ENCODE measurements around the gene NOTCH3.

Gene NOTCH3

DNA sequence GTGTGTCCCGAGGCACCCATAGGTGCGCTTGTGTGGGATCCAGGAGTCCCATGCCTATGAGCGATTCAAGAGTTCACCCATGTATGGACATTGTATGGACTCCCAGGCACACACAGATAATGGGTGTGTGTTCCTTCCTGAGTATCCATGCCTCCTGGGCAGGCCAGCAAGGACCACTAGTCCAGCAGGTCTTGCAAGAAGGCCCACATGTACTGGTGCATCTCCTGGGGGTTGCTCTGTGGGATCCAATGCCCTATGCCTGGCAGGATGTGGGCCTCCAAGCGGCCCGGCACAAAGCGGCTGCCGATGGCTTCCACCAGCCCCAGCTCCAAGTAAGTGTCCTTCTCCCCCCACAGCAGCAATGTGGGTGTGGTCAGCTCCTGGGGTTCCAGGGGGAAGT is 26.5 kb upstream of the NOTCH3 start:
- no peaks in the 10 kb centered on the region for H3K79me2 ChIP-seq (ENCODE audit: low read length)
- no peaks in the 10 kb centered on the region for H3K9me3 ChIP-seq (replicated peaks; ENCODE audit: insufficient read depth, low read length)
- no peak for DNase-seq
- H3K4me1 ChIP-seq (ENCODE audit: low read length): peaks cover 5% of the 10 kb centered on the region; the same call in 1 of the 2 replicates
- H3K9ac ChIP-seq (ENCODE audit: low read length): no peak overlapping the region
- H3K4me3 ChIP-seq (ENCODE audit: low read length): no peak overlapping the region
- no peaks in the 10 kb centered on the region for H3F3A ChIP-seq (ENCODE audit: insufficient read depth, low read length)
- no peak for TF ChIP-seq EZH2phosphoT487 (IDR thresholded peaks at IDR 0.05; ENCODE audit: low read length)
- no peak for TF ChIP-seq EZH2 (optimal IDR thresholded peaks at IDR 0.05; ENCODE audit: low read depth, low read length)
- TF ChIP-seq, protein P1, sequence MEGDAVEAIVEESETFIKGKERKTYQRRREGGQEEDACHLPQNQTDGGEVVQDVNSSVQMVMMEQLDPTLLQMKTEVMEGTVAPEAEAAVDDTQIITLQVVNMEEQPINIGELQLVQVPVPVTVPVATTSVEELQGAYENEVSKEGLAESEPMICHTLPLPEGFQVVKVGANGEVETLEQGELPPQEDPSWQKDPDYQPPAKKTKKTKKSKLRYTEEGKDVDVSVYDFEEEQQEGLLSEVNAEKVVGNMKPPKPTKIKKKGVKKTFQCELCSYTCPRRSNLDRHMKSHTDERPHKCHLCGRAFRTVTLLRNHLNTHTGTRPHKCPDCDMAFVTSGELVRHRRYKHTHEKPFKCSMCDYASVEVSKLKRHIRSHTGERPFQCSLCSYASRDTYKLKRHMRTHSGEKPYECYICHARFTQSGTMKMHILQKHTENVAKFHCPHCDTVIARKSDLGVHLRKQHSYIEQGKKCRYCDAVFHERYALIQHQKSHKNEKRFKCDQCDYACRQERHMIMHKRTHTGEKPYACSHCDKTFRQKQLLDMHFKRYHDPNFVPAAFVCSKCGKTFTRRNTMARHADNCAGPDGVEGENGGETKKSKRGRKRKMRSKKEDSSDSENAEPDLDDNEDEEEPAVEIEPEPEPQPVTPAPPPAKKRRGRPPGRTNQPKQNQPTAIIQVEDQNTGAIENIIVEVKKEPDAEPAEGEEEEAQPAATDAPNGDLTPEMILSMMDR (IDR thresholded peaks at IDR 0.05; ENCODE audit: low read length): no peak
- no peaks in the 10 kb centered on the region for H4K20me1 ChIP-seq (ENCODE audit: insufficient read depth, low read length)
- H3K9me2 ChIP-seq (replicated peaks; ENCODE audit: insufficient read depth, low read length): no peaks in the 10 kb centered on the region
- no peaks in the 10 kb centered on the region for H3K36me3 ChIP-seq (replicated peaks; ENCODE audit: insufficient read depth, low read length)
- H3K27ac ChIP-seq (ENCODE audit: low read length): no peak overlapping the region
- no peak overlapping the region for H2AFZ ChIP-seq (ENCODE audit: low read length)
- H3K4me2 ChIP-seq (ENCODE audit: low read depth, low read length): no peak overlapping the region
- peaks cover 11% of the 10 kb centered on the region for H3K27me3 ChIP-seq (replicated peaks; ENCODE audit: insufficient read depth, low read length)

- H3K27ac ChIP-seq (ENCODE audit: low read length): no peak overlapping the region
- no peaks in the 10 kb centered on the region for H3F3A ChIP-seq (ENCODE audit: insufficient read depth, low read length)
- H3K4me1 ChIP-seq (ENCODE audit: low read length): peaks cover 5% of the 10 kb centered on the region; the same call in 1 of the 2 replicates
- peaks cover 21% of the 10 kb centered on the region for H3K27me3 ChIP-seq (replicated peaks; ENCODE audit: insufficient read depth, low read length)
- DNase-seq: no peak
- TF ChIP-seq, protein P1 (IDR thresholded peaks at IDR 0.05; ENCODE audit: low read length): no peak
- no peak for TF ChIP-seq EZH2phosphoT487 (IDR thresholded peaks at IDR 0.05; ENCODE audit: low read length)
- no peak for TF ChIP-seq EZH2 (optimal IDR thresholded peaks at IDR 0.05; ENCODE audit: low read depth, low read length)
- no peak overlapping the region for H2AFZ ChIP-seq (ENCODE audit: low read length)
- H3K79me2 ChIP-seq (ENCODE audit: low read length): no peaks in the 10 kb centered on the region
- no peak overlapping the region for H3K9ac ChIP-seq (ENCODE audit: low read length)
- H3K9me2 ChIP-seq (replicated peaks; ENCODE audit: insufficient read depth, low read length): no peaks in the 10 kb centered on the region
- no peak overlapping the region for H3K4me3 ChIP-seq (ENCODE audit: low read length)
- no peak overlapping the region for H3K4me2 ChIP-seq (ENCODE audit: low read depth, low read length)
- H3K9me3 ChIP-seq (replicated peaks; ENCODE audit: insufficient read depth, low read length): no peaks in the 10 kb centered on the region
- H4K20me1 ChIP-seq (ENCODE audit: insufficient read depth, low read length): no peaks in the 10 kb centered on the region
- H3K36me3 ChIP-seq (replicated peaks; ENCODE audit: insufficient read depth, low read length): no peaks in the 10 kb centered on the region
Measured at GRCh38 chr19:15225760-15226159, 25.0 kb upstream of the NOTCH3 start.

GRCh38 chr19:15223649-15224361 is 23.0 kb upstream of the NOTCH3 start:
- H3K9ac ChIP-seq (ENCODE audit: low read length): peak overlapping the region; percentile 19; the same call in 1 of the 2 replicates
- H3K4me3 ChIP-seq (ENCODE audit: low read length): peak overlapping the region; percentile 64
- H3K4me1 ChIP-seq (ENCODE audit: low read length): peaks cover 5% of the 10 kb centered on the region; the same call in 1 of the 2 replicates
- no peaks in the 10 kb centered on the region for H3K79me2 ChIP-seq (ENCODE audit: low read length)
- H4K20me1 ChIP-seq (ENCODE audit: insufficient read depth, low read length): no peaks in the 10 kb centered on the region
- H3K9me2 ChIP-seq (replicated peaks; ENCODE audit: insufficient read depth, low read length): no peaks in the 10 kb centered on the region
- peak overlapping the region; percentile 82 for H2AFZ ChIP-seq (ENCODE audit: low read length)
- H3K36me3 ChIP-seq (replicated peaks; ENCODE audit: insufficient read depth, low read length): no peaks in the 10 kb centered on the region
- TF ChIP-seq, protein P1 (IDR thresholded peaks at IDR 0.05; ENCODE audit: low read length): no peak
- H3K27ac ChIP-seq (ENCODE audit: low read length): no peak overlapping the region
- H3K27me3 ChIP-seq (replicated peaks; ENCODE audit: insufficient read depth, low read length): peaks cover 31% of the 10 kb centered on the region
- H3K9me3 ChIP-seq (replicated peaks; ENCODE audit: insufficient read depth, low read length): no peaks in the 10 kb centered on the region
- no peak for DNase-seq
- no peaks in the 10 kb centered on the region for H3F3A ChIP-seq (ENCODE audit: insufficient read depth, low read length)
- peak overlapping the region; percentile 89 for H3K4me2 ChIP-seq (ENCODE audit: low read depth, low read length)

Measured in MM.1S (cell line).